Mesenchymal stem cell (in vitro differentiated cells and primary cell): ENCODE measurements around the gene TOMM34.

Experiments used
- DNase-seq: peaks from one replicate; pipeline ENCODE4 v3.0.0-alpha.2; 2013
- H2AFZ ChIP-seq: one replicate; pipeline ENCODE4 v1.6.1; 2013; ENCODE audit warnings: low read depth, mild to moderate bottlenecking, control low read depth, inconsistent platforms, low read length, moderate library complexity
- H2AK5ac ChIP-seq: 2 replicates; pipeline ENCODE4 v1.6.1; 2013; ENCODE audit warnings: low read length, moderate library complexity, mild to moderate bottlenecking, inconsistent platforms; ENCODE audit not compliant: severe bottlenecking
- H2BK120ac ChIP-seq: one replicate; pipeline ENCODE4 v1.6.1; 2013; ENCODE audit warnings: low read depth, mild to moderate bottlenecking, inconsistent platforms, low read length, moderate library complexity
- H2BK12ac ChIP-seq, 2 experiments: one replicate each; pipeline ENCODE4 v1.6.1; 2013; ENCODE audit warnings: inconsistent platforms in 2 of 2, low read length in 2 of 2, mild to moderate bottlenecking in 2 of 2, moderate library complexity in 2 of 2, control low read depth in 1 of 2
- H2BK15ac ChIP-seq: one replicate; pipeline ENCODE4 v1.6.1; 2013; ENCODE audit warnings: mild to moderate bottlenecking, low read depth, inconsistent platforms; ENCODE audit not compliant: poor library complexity, severe bottlenecking
- H2BK5ac ChIP-seq: 2 replicates; pipeline ENCODE4 v1.6.1; 2013; ENCODE audit warnings: low read depth, mild to moderate bottlenecking, low read length, control low read depth, inconsistent platforms; ENCODE audit not compliant: poor library complexity, severe bottlenecking
- H3K14ac ChIP-seq, 2 experiments: one replicate each; pipeline ENCODE4 v1.6.1; 2013; ENCODE audit warnings: inconsistent platforms in 2 of 2, low read length in 2 of 2, control low read depth in 1 of 2, mild to moderate bottlenecking in 1 of 2, moderate library complexity in 1 of 2
- H3K18ac ChIP-seq, 2 experiments: one replicate each; pipeline ENCODE4 v1.6.1; 2013; ENCODE audit warnings: inconsistent platforms in 2 of 2, low read length in 2 of 2, control low read depth in 1 of 2, low read depth in 1 of 2, mild to moderate bottlenecking in 1 of 2
- H3K23ac ChIP-seq, 2 experiments: one replicate each; pipeline ENCODE4 v1.6.1; 2013; ENCODE audit warnings: inconsistent platforms in 2 of 2, low read length in 2 of 2, mild to moderate bottlenecking in 2 of 2, moderate library complexity in 2 of 2, control low read depth in 1 of 2
- H3K27ac ChIP-seq: 2 replicates; pipeline ENCODE4 v1.5.1; 2013; ENCODE audit warnings: mild to moderate bottlenecking, moderate library complexity, low read length, control low read depth, inconsistent platforms; ENCODE audit not compliant: poor library complexity, severe bottlenecking
- H3K27me3 ChIP-seq, 2 experiments: 2 replicates each; pipeline versions ENCODE4 v1.6.1 to v1.7.0; 2013; ENCODE audit warnings: low read length in 2 of 2, mild to moderate bottlenecking in 2 of 2, moderate library complexity in 2 of 2, control low read depth in 1 of 2, inconsistent platforms in 1 of 2; ENCODE audit not compliant: control insufficient read depth in 1 of 2, insufficient read depth in 1 of 2
- H3K36me3 ChIP-seq, 2 experiments: 2 replicates each; pipeline versions ENCODE4 v1.6.1 to v1.7.0; 2013; ENCODE audit warnings: low read length in 2 of 2, control low read depth in 1 of 2, inconsistent platforms in 1 of 2, low read depth in 1 of 2, mild to moderate bottlenecking in 1 of 2; ENCODE audit not compliant: insufficient read depth in 2 of 2, control insufficient read depth in 1 of 2
- H3K4ac ChIP-seq, 2 experiments: one replicate each; pipeline ENCODE4 v1.6.1; 2013; ENCODE audit warnings: inconsistent platforms in 2 of 2, low read length in 2 of 2, mild to moderate bottlenecking in 2 of 2, moderate library complexity in 2 of 2, control low read depth in 1 of 2, low read depth in 1 of 2
- H3K4me1 ChIP-seq: 2 replicates; pipeline ENCODE4 v1.6.1; 2013; ENCODE audit warnings: low read depth, low read length, control low read depth; ENCODE audit not compliant: control insufficient read depth, insufficient read depth
- H3K4me2 ChIP-seq: 2 replicates; pipeline ENCODE4 v1.6.1; 2013; ENCODE audit warnings: low read length, mild to moderate bottlenecking, inconsistent platforms; ENCODE audit not compliant: poor library complexity, severe bottlenecking
- H3K4me3 ChIP-seq, 2 experiments: 2 replicates each; pipeline versions ENCODE4 v1.5.1 to v1.7.0; 2013; ENCODE audit warnings: low read length in 2 of 2, mild to moderate bottlenecking in 2 of 2, control low read depth in 1 of 2, low read depth in 1 of 2; ENCODE audit not compliant: insufficient read depth in 1 of 2
- H3K79me1 ChIP-seq: replicated peaks from 2 replicates; pipeline ENCODE4 v1.6.1; 2013; ENCODE audit warnings: mild to moderate bottlenecking, control low read depth, low read length, inconsistent platforms; ENCODE audit not compliant: poor library complexity, severe bottlenecking
- H3K9ac ChIP-seq: 2 replicates; pipeline ENCODE4 v1.7.0; 2013; ENCODE audit warnings: mild to moderate bottlenecking, low read length, moderate library complexity
- H3K9me3 ChIP-seq: 2 replicates; pipeline ENCODE4 v1.7.0; 2013; ENCODE audit warnings: mild to moderate bottlenecking, low read length; ENCODE audit not compliant: control insufficient read depth
- H4K8ac ChIP-seq: one replicate; pipeline ENCODE4 v1.6.1; 2013; ENCODE audit warnings: inconsistent platforms, mild to moderate bottlenecking, low read length, moderate library complexity
- H4K91ac ChIP-seq: one replicate; pipeline ENCODE4 v1.6.1; 2013; ENCODE audit warnings: mild to moderate bottlenecking, low read length, inconsistent platforms
- WGBS: methylation state at CpG from one replicate; pipeline ENCODE4 v1.1.7; 2013; ENCODE audit warnings: mixed read lengths; 5-methylcytosine and 5-hydroxymethylcytosine counted together

The TOMM34 gene

DNA sequence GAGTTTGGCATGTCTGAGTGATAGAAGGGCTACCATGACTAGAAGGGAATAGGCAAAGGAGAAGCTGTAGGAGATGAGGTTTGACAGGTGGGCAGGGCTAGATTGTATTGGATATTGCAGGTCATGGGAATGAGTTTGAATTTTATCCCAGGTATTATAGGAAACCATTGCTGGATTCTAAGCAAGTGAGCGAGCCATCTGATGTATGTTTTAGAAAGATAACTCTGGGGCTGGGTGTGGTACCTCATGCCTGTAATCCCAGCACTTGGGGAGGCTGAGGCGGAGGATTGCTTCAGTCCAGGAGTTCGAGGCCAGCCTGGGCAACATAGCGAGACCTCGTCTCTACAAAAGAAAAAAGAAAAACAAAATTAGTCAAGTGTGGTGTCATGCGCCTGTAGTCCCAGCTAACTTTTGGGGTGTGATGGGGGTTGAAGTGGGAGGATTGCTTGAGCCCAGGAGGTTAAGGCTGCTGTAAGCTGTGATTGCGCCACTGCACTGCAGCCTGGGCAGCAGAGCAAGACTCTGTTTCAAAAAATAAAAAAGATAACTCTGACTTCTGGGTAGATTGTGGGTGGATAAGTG is 23.0 kb upstream of the TOMM34 start:
- no peak overlapping the region for H2BK120ac ChIP-seq
- no peak overlapping the region for H3K27ac ChIP-seq
- no peak overlapping the region for H3K9ac ChIP-seq
- no peak overlapping the region for H3K4me2 ChIP-seq
- H2AFZ ChIP-seq = no peak overlapping the region
- H4K8ac ChIP-seq = no peak overlapping the region
- no peak overlapping the region for H3K23ac ChIP-seq
- 98% methylated on average over 7 of the region's 7 CpGs for WGBS
- no peaks in the 10 kb centered on the region for H3K9me3 ChIP-seq
- H3K27me3 ChIP-seq = no peaks in the 10 kb centered on the region
- no peak overlapping the region for H4K91ac ChIP-seq
- H2BK15ac ChIP-seq = no peak overlapping the region
- H3K4me3 ChIP-seq = no peak overlapping the region
- peaks cover 16% of the 10 kb centered on the region for H3K79me1 ChIP-seq
- H2BK12ac ChIP-seq = no peak overlapping the region
- H2AK5ac ChIP-seq = no peak overlapping the region
- DNase-seq = no peak
- H2BK5ac ChIP-seq = no peak overlapping the region
- peaks cover 16 to 74% of the 10 kb centered on the region in 2 experiments for H3K36me3 ChIP-seq
- no peak overlapping the region for H3K18ac ChIP-seq
- no peak overlapping the region for H3K4ac ChIP-seq
- H3K14ac ChIP-seq = no peak overlapping the region
- no peaks in the 10 kb centered on the region for H3K4me1 ChIP-seq

DNA sequence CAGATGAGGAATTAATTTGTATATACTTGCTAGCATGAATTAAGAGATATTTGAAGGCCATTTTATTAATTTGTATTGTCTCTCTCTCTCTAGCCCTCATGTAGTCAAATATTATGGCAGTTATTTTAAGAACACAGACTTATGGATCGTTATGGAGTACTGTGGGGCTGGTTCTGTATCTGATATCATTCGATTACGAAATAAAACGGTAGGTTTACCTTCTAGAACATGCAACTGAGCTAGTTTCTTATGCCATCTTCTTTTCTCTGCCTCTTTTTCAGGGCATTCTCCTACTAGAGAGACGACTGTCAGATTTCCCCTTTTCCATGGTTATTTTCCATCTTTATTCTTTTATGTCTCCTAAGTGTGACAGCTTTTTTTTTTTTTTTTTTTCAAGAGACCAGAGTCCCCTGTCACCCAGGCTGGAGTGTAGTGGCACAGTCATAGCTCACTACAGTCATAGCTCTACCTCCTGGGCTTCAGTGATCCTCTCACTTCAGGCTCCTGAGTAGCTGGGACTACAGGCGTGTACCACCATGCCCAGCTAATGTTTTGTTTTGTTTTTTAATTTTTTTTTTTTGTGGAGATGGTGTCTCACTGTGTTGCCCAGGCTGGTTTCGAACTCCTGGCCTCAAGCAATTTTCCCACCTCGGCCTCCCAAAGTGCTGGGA is 21.7 kb upstream of the TOMM34 start:
- DNase-seq = no peak
- WGBS = 98% methylated on average over 8 of the region's 8 CpGs
- no peak overlapping the region for H2AFZ ChIP-seq

DNA sequence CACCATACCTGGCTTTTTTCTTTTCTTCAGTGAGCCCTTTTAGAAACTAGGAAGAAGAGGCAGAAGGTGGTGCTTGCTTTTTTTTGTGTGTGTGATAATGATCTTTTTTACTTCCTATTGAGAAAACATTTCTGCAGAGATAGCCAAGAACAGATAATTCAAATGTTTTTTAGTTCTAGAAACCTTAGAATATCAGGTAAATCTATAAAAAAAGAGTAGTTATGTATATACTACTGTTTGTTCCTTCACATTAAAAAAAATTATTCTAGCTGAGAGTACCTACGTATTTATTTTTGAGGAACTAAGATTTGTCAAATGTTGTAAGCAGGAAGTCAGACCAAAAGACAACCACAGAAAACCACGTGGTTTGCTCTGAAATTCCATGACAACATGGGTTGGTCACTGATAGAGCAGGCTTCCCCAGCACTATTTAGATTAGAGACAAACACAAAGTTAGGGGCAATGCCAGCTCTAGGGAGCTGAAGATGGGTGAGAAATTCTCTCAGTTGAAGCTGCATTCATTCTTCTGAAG is 19.0 kb upstream of the TOMM34 start:
- no peak overlapping the region for H4K8ac ChIP-seq
- no peak overlapping the region for H2BK15ac ChIP-seq
- H2BK120ac ChIP-seq = no peak overlapping the region
- H2BK12ac ChIP-seq = no peak overlapping the region
- H4K91ac ChIP-seq = no peak overlapping the region
- H3K4me1 ChIP-seq = no peaks in the 10 kb centered on the region
- H3K27me3 ChIP-seq = no peaks in the 10 kb centered on the region
- no peaks in the 10 kb centered on the region for H3K9me3 ChIP-seq
- H3K4me2 ChIP-seq = no peak overlapping the region
- no peak overlapping the region for H3K14ac ChIP-seq
- peaks cover 17 to 78% of the 10 kb centered on the region in 2 experiments for H3K36me3 ChIP-seq
- no peak overlapping the region for H2AFZ ChIP-seq
- no peak overlapping the region for H3K27ac ChIP-seq
- no peak overlapping the region for H3K4ac ChIP-seq
- H2BK5ac ChIP-seq = no peak overlapping the region
- no peak overlapping the region for H3K9ac ChIP-seq
- no peak overlapping the region for H3K18ac ChIP-seq
- H3K79me1 ChIP-seq = peaks cover 22% of the 10 kb centered on the region
- no peak overlapping the region for H2AK5ac ChIP-seq
- H3K23ac ChIP-seq = no peak overlapping the region
- WGBS = no CpG with 5 or more reads among the region's 2 CpGs
- peak; percentile 80 for DNase-seq
- no peak overlapping the region for H3K4me3 ChIP-seq

More for the DNA sequence above, 21.7 kb upstream of the TOMM34 start:
- Histone ChIP-seq H3K79me1 (peaks cover 16% of the 10 kb centered on the region), H3K4me1 (no peaks in the 10 kb centered on the region), H2BK120ac (no peak overlapping the region), H3K4me2 (no peak overlapping the region), H3K14ac (no peak overlapping the region), H2AK5ac (no peak overlapping the region), H3K9ac (no peak overlapping the region), H4K8ac (no peak overlapping the region), H3K23ac (no peak overlapping the region), H3K9me3 (no peaks in the 10 kb centered on the region), H2BK5ac (no peak overlapping the region), H3K27ac (no peak overlapping the region), H3K36me3 (peaks cover 15 to 71% of the 10 kb centered on the region in 2 experiments), H3K4ac (no peak overlapping the region), H2BK15ac (no peak overlapping the region), H3K4me3 (no peak overlapping the region), H4K91ac (no peak overlapping the region), H2BK12ac (no peak overlapping the region), H3K18ac (no peak overlapping the region), H3K27me3 (no peaks in the 10 kb centered on the region)

DNA sequence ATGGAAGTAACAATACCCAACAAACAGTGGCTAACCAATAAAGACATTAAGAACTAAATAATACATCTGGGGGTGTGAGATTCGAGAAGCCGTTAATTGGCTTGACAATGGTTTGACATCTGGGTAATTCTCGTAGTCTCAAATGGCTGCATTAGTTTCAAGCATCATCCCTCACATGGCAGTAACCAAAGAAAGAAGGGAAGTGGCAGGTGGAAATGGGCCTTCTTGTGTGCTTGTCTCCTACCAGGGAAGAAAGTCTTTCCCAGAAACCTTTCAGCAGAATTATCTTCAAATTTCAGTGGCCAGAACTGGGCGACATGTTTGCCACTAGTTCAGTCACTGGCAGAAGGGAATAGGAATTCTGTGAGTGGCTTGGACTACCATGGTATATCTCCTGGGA is 16.5 kb upstream of the TOMM34 start:
- Histone ChIP-seq H3K27ac (no peak overlapping the region), H3K27me3 (no peaks in the 10 kb centered on the region), H2AFZ (no peak overlapping the region), H3K4me2 (no peak overlapping the region), H2BK15ac (no peak overlapping the region), H3K9ac (no peak overlapping the region), H3K4ac (no peak overlapping the region), H4K8ac (no peak overlapping the region), H3K9me3 (no peaks in the 10 kb centered on the region), H2BK5ac (no peak overlapping the region), H4K91ac (no peak overlapping the region), H2BK120ac (no peak overlapping the region), H2BK12ac (no peak overlapping the region), H3K79me1 (peaks cover 12% of the 10 kb centered on the region), H2AK5ac (no peak overlapping the region), H3K4me1 (peaks cover 1% of the 10 kb centered on the region), H3K23ac (no peak overlapping the region), H3K36me3 (peaks cover 7 to 83% of the 10 kb centered on the region in 2 experiments), H3K14ac (no peak overlapping the region), H3K4me3 (no peak overlapping the region), H3K18ac (no peak overlapping the region)
- no peak for DNase-seq
- 100% methylated on average over 1 of the region's 4 CpGs for WGBS
